Smooth muscle cell (in vitro differentiated cells): ENCODE results near the gene HUS1B. TPM values are rescaled to one million over a fixed set of nuclear protein-coding genes. Genes with fewer than 3 reads are reported as not detected.

Experiments used
- DNase-seq: peaks from one replicate; lab custom pipeline; 2025; ENCODE audit not compliant: unreplicated experiment; lab: John Stamatoyannopoulos, UW
- H2AFZ ChIP-seq: fragments of 200-600 bp; sonication (generic); 2 replicates; pipeline ENCODE4 v1.6.0; 2016; ENCODE audit warnings: antibody characterized with exemption, low read depth, mild to moderate bottlenecking
- H3F3A ChIP-seq: fragments of 200-600 bp; sonication (generic); 2 replicates; pipeline ENCODE4 v1.6.0; 2017; ENCODE audit warnings: antibody characterized with exemption, low read depth
- H3K27ac ChIP-seq: fragments of 200-600 bp; sonication (generic); 2 replicates; pipeline ENCODE4 v1.5.1; 2016; ENCODE audit warnings: low read depth, mild to moderate bottlenecking
- H3K27me3 ChIP-seq: fragments of 200-600 bp; sonication (generic); 2 replicates; pipeline ENCODE4 v1.6.1; 2016; ENCODE audit warnings: low read depth, mild to moderate bottlenecking
- H3K36me3 ChIP-seq: fragments of 200-600 bp; sonication (generic); 2 replicates; pipeline ENCODE4 v1.5.1; 2016; ENCODE audit warnings: low read depth
- H3K4me1 ChIP-seq: fragments of 200-600 bp; sonication (generic); 2 replicates; pipeline ENCODE4 v1.5.1; 2016; ENCODE audit warnings: low read depth
- H3K4me2 ChIP-seq: fragments of 200-600 bp; sonication (generic); 2 replicates; pipeline ENCODE4 v1.6.0; 2016; ENCODE audit warnings: mild to moderate bottlenecking
- H3K4me3 ChIP-seq: fragments of 200-600 bp; sonication (generic); 2 replicates; pipeline ENCODE4 v1.5.1; 2016; ENCODE audit warnings: mild to moderate bottlenecking
- H3K79me2 ChIP-seq: fragments of 200-600 bp; sonication (generic); 2 replicates; pipeline ENCODE4 v1.6.0; 2016; ENCODE audit warnings: low read depth, mild to moderate bottlenecking
- H3K9ac ChIP-seq: fragments of 200-600 bp; sonication (generic); 2 replicates; pipeline ENCODE4 v1.6.0; 2016; ENCODE audit warnings: low read depth
- H3K9me3 ChIP-seq: fragments of 200-600 bp; sonication (generic); replicated peaks from 2 replicates; pipeline ENCODE4 v1.5.1; 2016; ENCODE audit warnings: low read depth
- H4K20me1 ChIP-seq: fragments of 200-600 bp; sonication (generic); 2 replicates; pipeline ENCODE4 v1.6.0; 2016; ENCODE audit warnings: low read depth
- CTCF ChIP-seq: fragments of 200-600 bp; sonication (generic); IDR thresholded peaks from 2 replicates; pipeline ENCODE4 v1.5.1; 2017; ENCODE audit warnings: borderline replicate concordance, mild to moderate bottlenecking, antibody characterized with exemption; ENCODE audit not compliant: insufficient read depth, poor library complexity, severe bottlenecking
- WGBS: methylation state at CpG from one replicate; pipeline ENCODE4 v1.1.7; 2016; ENCODE audit warnings: low lambda C conversion rate; 5-methylcytosine and 5-hydroxymethylcytosine counted together
- polyA plus RNA-seq: library from polyadenylated mRNA; unstranded; fragments of >200 nt; fragmentation: Nextera tagmentation; extraction: Ambion mirVana; gene quantifications from 2 replicates; pipeline ENCODE4 v1.2.1, GENCODE V29; 2016
- total RNA-seq: library from RNA; depleted of rRNA; stranded (reverse); fragments of >200 nt; gene quantifications from 2 replicates; pipeline ENCODE4 v1.2.3, GENCODE V29; 2014

Gene HUS1B
- total and polyA plus RNA-seq, 2 experiments from 2014 or later = 0.58 to 0.62 TPM

GRCh38 chr6:610882-611281 lies 46.0 kb downstream of the HUS1B start:
- no peaks in the 10 kb centered on the region for H3K27me3 ChIP-seq
- H3K79me2 ChIP-seq = no peaks in the 10 kb centered on the region
- no peaks in the 10 kb centered on the region for H3F3A ChIP-seq
- DNase-seq = no peak
- no peak overlapping the region for H3K4me2 ChIP-seq
- 87% methylated on average over 2 of the region's 2 CpGs for WGBS
- H2AFZ ChIP-seq = no peak overlapping the region
- H3K9me3 ChIP-seq = no peaks in the 10 kb centered on the region
- no peak overlapping the region for H3K27ac ChIP-seq
- no peak overlapping the region for H3K4me3 ChIP-seq
- TF ChIP-seq CTCF = no peak
- H4K20me1 ChIP-seq = no peaks in the 10 kb centered on the region
- no peak overlapping the region for H3K9ac ChIP-seq
- no peaks in the 10 kb centered on the region for H3K4me1 ChIP-seq
- no peaks in the 10 kb centered on the region for H3K36me3 ChIP-seq

GRCh38 chr6:609905-610304 lies 47.0 kb downstream of the HUS1B start:
- Histone ChIP-seq H2AFZ (no peak overlapping the region), H3K27ac (no peak overlapping the region), H3F3A (no peaks in the 10 kb centered on the region), H3K4me3 (no peak overlapping the region), H3K27me3 (no peaks in the 10 kb centered on the region), H3K4me1 (no peaks in the 10 kb centered on the region), H3K9ac (no peak overlapping the region), H3K4me2 (no peak overlapping the region), H3K36me3 (no peaks in the 10 kb centered on the region), H3K79me2 (no peaks in the 10 kb centered on the region), H3K9me3 (no peaks in the 10 kb centered on the region), H4K20me1 (no peaks in the 10 kb centered on the region)
- no peak for TF ChIP-seq CTCF
- 98% methylated on average over 4 of the region's 4 CpGs for WGBS
- DNase-seq = no peak

DNA sequence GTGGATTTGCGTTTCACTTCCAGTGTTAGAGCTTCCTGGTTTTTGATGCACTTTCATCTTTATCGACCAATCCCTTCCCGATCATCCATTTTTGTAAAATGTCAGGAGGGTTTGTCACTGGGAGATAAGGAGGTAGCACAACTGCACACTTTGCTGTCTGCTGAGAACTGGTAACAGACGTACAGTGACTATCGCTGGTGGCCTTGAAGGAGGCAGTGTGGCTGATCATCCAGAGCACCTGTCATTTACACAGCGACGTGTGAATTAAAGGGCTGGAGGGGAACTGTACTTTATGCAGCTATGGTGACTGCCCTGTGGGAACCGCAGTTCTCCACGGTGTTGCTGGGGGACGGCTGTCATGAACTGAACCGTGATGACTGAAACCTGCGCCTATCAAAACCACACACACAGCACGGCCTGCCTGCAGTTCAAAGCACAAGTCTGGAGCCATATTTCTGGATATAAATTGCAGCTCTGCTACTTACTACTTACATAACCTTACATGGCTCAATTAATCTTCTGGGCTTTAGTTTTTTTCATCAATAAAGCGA lies 50.0 kb downstream of the HUS1B start:
- Histone ChIP-seq H4K20me1 (peaks cover 8% of the 10 kb centered on the region), H3K4me2 (no peak overlapping the region), H3K27me3 (no peaks in the 10 kb centered on the region), H3K9ac (no peak overlapping the region), H2AFZ (no peak overlapping the region), H3K9me3 (no peaks in the 10 kb centered on the region), H3K4me1 (no peaks in the 10 kb centered on the region), H3K36me3 (no peaks in the 10 kb centered on the region), H3F3A (no peaks in the 10 kb centered on the region), H3K79me2 (no peaks in the 10 kb centered on the region), H3K27ac (no peak overlapping the region), H3K4me3 (no peak overlapping the region)
- no peak for TF ChIP-seq CTCF
- WGBS = 97% methylated on average over 14 of the region's 14 CpGs
- DNase-seq = no peak

Other genes starting within 250 kb of the HUS1B start
- 33.9 and 39.3 TPM in 2 replicates for gene EXOC2, start 36.0 kb upstream of the HUS1B start, total RNA-seq
- gene EXOC2, start 36.0 kb upstream of the HUS1B start, polyA plus RNA-seq = 21.9 and 24.3 TPM in 2 replicates